Measurements from ENCODE around the gene KCNH6.

The KCNH6 gene

GRCh38 chr17:63542218-63542545, 19.0 kb downstream of the KCNH6 start:
- no peak for DNase-seq (ENCODE audit: insufficient read length)
- no peak for FAIRE-seq
- TF ChIP-seq TAF1 (IDR thresholded peaks at IDR 0.05; ENCODE audit: borderline replicate concordance, low read depth, low read length) = no peak
- no peak for TF ChIP-seq POLR2A (IDR thresholded peaks at IDR 0.05; ENCODE audit: low read depth, low read length)

- TF ChIP-seq TAF1 (IDR thresholded peaks at IDR 0.05; ENCODE audit: borderline replicate concordance, low read depth, low read length) (no peak), POLR2AphosphoS5 (IDR thresholded peaks at IDR 0.05; ENCODE audit: low read depth, low read length) (no peak), POLR2A (IDR thresholded peaks at IDR 0.05; ENCODE audit: low read depth, low read length) (no peak)
- peak; percentile 2 for DNase-seq (ENCODE audit: insufficient read length)
- no peak for FAIRE-seq
Measured at GRCh38 chr17:63542942-63543821, 20.0 kb downstream of the KCNH6 start.

GRCh38 chr17:63543822-63544420, 20.8 kb downstream of the KCNH6 start:
- no peak for FAIRE-seq
- TF ChIP-seq POLR2AphosphoS5 (IDR thresholded peaks at IDR 0.05; ENCODE audit: low read depth, low read length) (no peak), POLR2A (IDR thresholded peaks at IDR 0.05; ENCODE audit: low read depth, low read length) (no peak), TAF1 (IDR thresholded peaks at IDR 0.05; ENCODE audit: borderline replicate concordance, low read depth, low read length) (no peak)
- DNase-seq (ENCODE audit: insufficient read length) = peak; percentile 4

- TF ChIP-seq POLR2A (IDR thresholded peaks at IDR 0.05; ENCODE audit: low read depth, low read length) (no peak), POLR2AphosphoS5 (IDR thresholded peaks at IDR 0.05; ENCODE audit: low read depth, low read length) (no peak), TAF1 (IDR thresholded peaks at IDR 0.05; ENCODE audit: borderline replicate concordance, low read depth, low read length) (no peak)
- FAIRE-seq (no peak), DNase-seq (ENCODE audit: insufficient read length) (no peak)
Measured at GRCh38 chr17:63544467-63545301, 21.5 kb downstream of the KCNH6 start.

GRCh38 chr17:63546308-63547082, 23.3 kb downstream of the KCNH6 start:
- FAIRE-seq = no peak
- no peak for DNase-seq (ENCODE audit: insufficient read length)
- TF ChIP-seq POLR2AphosphoS5 (IDR thresholded peaks at IDR 0.05; ENCODE audit: low read depth, low read length) (no peak), TAF1 (IDR thresholded peaks at IDR 0.05; ENCODE audit: borderline replicate concordance, low read depth, low read length) (no peak), POLR2A (IDR thresholded peaks at IDR 0.05; ENCODE audit: low read depth, low read length) (no peak)

- DNase-seq (ENCODE audit: insufficient read length) (no peak), FAIRE-seq (no peak)
- TF ChIP-seq POLR2AphosphoS5 (IDR thresholded peaks at IDR 0.05; ENCODE audit: low read depth, low read length) (no peak), POLR2A (IDR thresholded peaks at IDR 0.05; ENCODE audit: low read depth, low read length) (no peak), TAF1 (IDR thresholded peaks at IDR 0.05; ENCODE audit: borderline replicate concordance, low read depth, low read length) (no peak)
Measured at GRCh38 chr17:63547083-63547523, 23.9 kb downstream of the KCNH6 start.

GRCh38 chr17:63549289-63549945, 26.3 kb downstream of the KCNH6 start:
- TF ChIP-seq POLR2AphosphoS5 (IDR thresholded peaks at IDR 0.05; ENCODE audit: low read depth, low read length) (no peak), TAF1 (IDR thresholded peaks at IDR 0.05; ENCODE audit: borderline replicate concordance, low read depth, low read length) (no peak), POLR2A (IDR thresholded peaks at IDR 0.05; ENCODE audit: low read depth, low read length) (no peak)
- no peak for DNase-seq (ENCODE audit: insufficient read length)
- FAIRE-seq = no peak

GRCh38 chr17:63549946-63550816, 27.0 kb downstream of the KCNH6 start, which contains the start of gene DCAF7:
Gene DCAF7 (plus strand): TSS chr17:63550477. CDS start chr17:63550678, 201 bp downstream.
- peak; percentile 92 for TF ChIP-seq POLR2AphosphoS5 (IDR thresholded peaks at IDR 0.05; ENCODE audit: low read depth, low read length)
- TF ChIP-seq TAF1 (IDR thresholded peaks at IDR 0.05; ENCODE audit: borderline replicate concordance, low read depth, low read length) = peak; percentile 79
- TF ChIP-seq POLR2A (IDR thresholded peaks at IDR 0.05; ENCODE audit: low read depth, low read length) = peak; percentile 85
- FAIRE-seq (peak; percentile 98), DNase-seq (ENCODE audit: insufficient read length) (peak; percentile 97)

GRCh38 chr17:63550817-63551639, 27.9 kb downstream of the KCNH6 start:
- DNase-seq (ENCODE audit: insufficient read length) = no peak
- TF ChIP-seq POLR2AphosphoS5 (IDR thresholded peaks at IDR 0.05; ENCODE audit: low read depth, low read length) = no peak
- no peak for TF ChIP-seq POLR2A (IDR thresholded peaks at IDR 0.05; ENCODE audit: low read depth, low read length)
- no peak for TF ChIP-seq TAF1 (IDR thresholded peaks at IDR 0.05; ENCODE audit: borderline replicate concordance, low read depth, low read length)

More at GRCh38 chr17:63550817-63551639, 27.9 kb downstream of the KCNH6 start:
- no peak for FAIRE-seq
